Sigmoid colon (tissue), 4 donors: ENCODE data around the gene CDC42EP3.

Experiments used
- EP300 ChIP-seq, 4 donors: sonication (generic); formaldehyde crosslinking; IDR thresholded peaks; one replicate each; pipeline ENCODE4 v1.6.1; 2017; ENCODE audit warnings: antibody characterized with exemption in 4 of 4
- POLR2A ChIP-seq, 2 donors: fragments of 450-650 bp; IDR thresholded peaks; one replicate each; pipeline ENCODE4 v1.6.1; 2016; ENCODE audit warnings: antibody characterized with exemption in 2 of 2, mild to moderate bottlenecking in 2 of 2, moderate library complexity in 2 of 2
- POLR2AphosphoS5 ChIP-seq, 4 donors: sonication (generic); formaldehyde crosslinking; IDR thresholded peaks; one replicate each; pipeline ENCODE4 v1.6.1; 2017; ENCODE audit warnings: antibody characterized with exemption in 4 of 4
- TF ChIP-seq, protein P1 (sequence below), 4 experiments: fragments of 450-650 bp in 3 of 4; fragments of 200-600 bp in 1 of 4; IDR thresholded peaks; one replicate each; pipeline ENCODE4 v1.5.1; 2016 to 2019; ENCODE audit warnings: antibody characterized with exemption in 4 of 4, mild to moderate bottlenecking in 3 of 4, moderate library complexity in 2 of 4

DNA sequence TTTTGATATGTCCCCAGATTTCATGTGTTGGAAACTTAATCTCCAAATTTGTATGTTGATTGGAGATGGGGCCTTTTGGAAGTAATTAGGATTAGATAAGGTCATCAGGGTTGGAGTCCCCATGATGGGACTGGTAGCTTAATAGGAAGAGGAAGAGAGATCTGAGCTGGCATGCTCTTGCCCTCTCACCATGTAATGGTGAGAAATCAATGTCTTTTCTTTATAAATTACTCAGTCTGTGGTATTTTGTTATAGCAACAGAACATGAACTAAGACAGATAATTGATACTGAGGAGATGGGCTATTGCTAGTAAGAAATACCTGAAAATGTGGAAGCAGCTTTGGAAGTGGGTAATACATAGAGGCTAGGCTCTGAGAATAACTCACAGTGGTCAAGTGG, 48.0 kb downstream of the CDC42EP3 start:
- TF ChIP-seq, protein P1, sequence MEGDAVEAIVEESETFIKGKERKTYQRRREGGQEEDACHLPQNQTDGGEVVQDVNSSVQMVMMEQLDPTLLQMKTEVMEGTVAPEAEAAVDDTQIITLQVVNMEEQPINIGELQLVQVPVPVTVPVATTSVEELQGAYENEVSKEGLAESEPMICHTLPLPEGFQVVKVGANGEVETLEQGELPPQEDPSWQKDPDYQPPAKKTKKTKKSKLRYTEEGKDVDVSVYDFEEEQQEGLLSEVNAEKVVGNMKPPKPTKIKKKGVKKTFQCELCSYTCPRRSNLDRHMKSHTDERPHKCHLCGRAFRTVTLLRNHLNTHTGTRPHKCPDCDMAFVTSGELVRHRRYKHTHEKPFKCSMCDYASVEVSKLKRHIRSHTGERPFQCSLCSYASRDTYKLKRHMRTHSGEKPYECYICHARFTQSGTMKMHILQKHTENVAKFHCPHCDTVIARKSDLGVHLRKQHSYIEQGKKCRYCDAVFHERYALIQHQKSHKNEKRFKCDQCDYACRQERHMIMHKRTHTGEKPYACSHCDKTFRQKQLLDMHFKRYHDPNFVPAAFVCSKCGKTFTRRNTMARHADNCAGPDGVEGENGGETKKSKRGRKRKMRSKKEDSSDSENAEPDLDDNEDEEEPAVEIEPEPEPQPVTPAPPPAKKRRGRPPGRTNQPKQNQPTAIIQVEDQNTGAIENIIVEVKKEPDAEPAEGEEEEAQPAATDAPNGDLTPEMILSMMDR (IDR thresholded peaks at IDR 0.05), result no peak
- TF ChIP-seq POLR2A (IDR thresholded peaks at IDR 0.05) (no peak), POLR2AphosphoS5 (IDR thresholded peaks at IDR 0.05) (no peak), EP300 (IDR thresholded peaks at IDR 0.05) (no peak)
